DOHH2 (cell line): Measurements from ENCODE around the gene GNRHR.

Experiments used
- CTCF ChIP-seq: fragments of 200-600 bp; sonication (generic); IDR thresholded peaks from one replicate; pipeline ENCODE4 v1.5.1; 2014; ENCODE audit warnings: antibody characterized with exemption, mild to moderate bottlenecking, low read depth, low read length; ENCODE audit not compliant: poor library complexity, severe bottlenecking
- EZH2phosphoT487 ChIP-seq: fragments of 200-600 bp; sonication (generic); IDR thresholded peaks from 2 replicates; pipeline ENCODE4 v1.6.1; 2017; ENCODE audit warnings: borderline replicate concordance, mild to moderate bottlenecking, antibody characterized with exemption, low read length, moderate library complexity, mixed read lengths

GRCh38 chr4:67770422-67770821, 16.2 kb upstream of the GNRHR start:
- no peak for TF ChIP-seq CTCF
- TF ChIP-seq EZH2phosphoT487: no peak
